GM19468 (cell line): ENCODE measurements around the gene FOXI2.

Experiments
- ATAC-seq: cut with Tn5 transposase; IDR thresholded peaks from one replicate; pipeline ENCODE4 v1.9.1; 2021; ENCODE audit warnings: mild to moderate bottlenecking, moderate library complexity, moderate number of reproducible peaks; ENCODE audit not compliant: unreplicated experiment; ENCODE audit errors: extremely low read depth

FOXI2 gene

DNA sequence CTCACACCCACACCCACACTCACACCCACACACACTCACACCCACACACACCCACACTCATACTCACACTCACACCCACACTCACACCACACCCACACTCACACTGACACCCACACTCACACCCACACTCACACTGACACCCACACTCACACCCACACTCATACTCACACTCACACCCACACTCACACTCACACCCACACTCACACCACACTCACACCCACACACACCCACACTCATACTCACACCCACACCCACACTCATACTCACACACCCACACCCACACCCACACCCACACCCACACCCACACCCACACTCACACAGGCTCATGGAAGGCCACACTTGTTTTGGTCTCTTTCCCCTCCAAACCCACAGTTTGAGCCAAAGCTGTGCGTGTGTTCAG, 2.9 kb downstream of the FOXI2 start:
- no peak for ATAC-seq

- ATAC-seq = no peak
Observed at GRCh38 chr10:127740596-127740995, 3.6 kb downstream of the FOXI2 start.

GRCh38 chr10:127743205-127743604, 6.2 kb downstream of the FOXI2 start:
- no peak for ATAC-seq

DNA sequence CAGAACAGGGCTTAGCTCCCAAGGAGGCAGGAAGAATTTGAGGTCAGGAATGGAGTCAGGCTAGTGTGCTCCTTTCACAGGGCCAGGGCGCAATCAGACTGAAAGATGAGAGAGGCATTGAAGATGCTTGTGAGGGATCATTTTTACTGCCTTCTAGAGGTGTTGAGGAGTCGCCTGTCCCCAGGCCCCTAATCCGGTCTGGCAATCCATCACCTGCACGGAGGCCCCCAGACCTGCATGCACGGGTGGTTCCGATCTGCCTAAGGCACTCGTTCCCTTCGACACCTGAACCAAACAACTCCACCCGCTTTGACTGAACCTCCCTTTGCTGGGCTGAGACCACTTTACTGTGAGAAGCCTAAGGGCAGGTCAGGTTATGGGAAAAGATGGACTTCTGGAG, 8.0 kb downstream of the FOXI2 start:
- no peak for ATAC-seq

GRCh38 chr10:127745861-127746260, 8.9 kb downstream of the FOXI2 start:
- no peak for ATAC-seq

- ATAC-seq = no peak
Observed at GRCh38 chr10:127755753-127756152, 18.8 kb downstream of the FOXI2 start.

GRCh38 chr10:127756264-127756663, 19.3 kb downstream of the FOXI2 start:
- ATAC-seq = no peak

GRCh38 chr10:127757033-127757432, 20.0 kb downstream of the FOXI2 start:
- no peak for ATAC-seq

- no peak for ATAC-seq
Observed at GRCh38 chr10:127759276-127759675, 22.3 kb downstream of the FOXI2 start.

DNA sequence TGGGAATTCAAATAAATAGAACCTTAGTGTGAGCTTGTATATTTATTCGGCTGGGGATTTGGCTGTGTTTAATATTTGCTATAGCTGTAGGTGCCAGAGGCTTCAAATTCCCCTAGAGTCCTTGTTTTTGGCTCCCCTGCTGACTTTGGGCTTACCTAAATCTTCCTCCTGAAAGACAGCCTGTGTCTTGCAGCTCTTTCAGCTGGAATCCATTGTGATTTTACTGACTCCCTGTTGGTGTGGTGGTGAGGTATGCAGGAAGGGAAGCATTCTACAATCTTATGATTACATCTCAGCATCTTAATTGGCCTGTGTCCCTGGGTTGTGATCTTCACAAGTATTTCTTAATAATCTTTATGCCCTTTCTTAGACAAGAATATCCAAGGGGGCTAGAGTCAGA, 25.9 kb downstream of the FOXI2 start:
- no peak for ATAC-seq

GRCh38 chr10:127774766-127775559, 38.0 kb downstream of the FOXI2 start:
- ATAC-seq = no peak

- ATAC-seq = no peak
Observed at GRCh38 chr10:127776816-127777215, 39.8 kb downstream of the FOXI2 start.

DNA sequence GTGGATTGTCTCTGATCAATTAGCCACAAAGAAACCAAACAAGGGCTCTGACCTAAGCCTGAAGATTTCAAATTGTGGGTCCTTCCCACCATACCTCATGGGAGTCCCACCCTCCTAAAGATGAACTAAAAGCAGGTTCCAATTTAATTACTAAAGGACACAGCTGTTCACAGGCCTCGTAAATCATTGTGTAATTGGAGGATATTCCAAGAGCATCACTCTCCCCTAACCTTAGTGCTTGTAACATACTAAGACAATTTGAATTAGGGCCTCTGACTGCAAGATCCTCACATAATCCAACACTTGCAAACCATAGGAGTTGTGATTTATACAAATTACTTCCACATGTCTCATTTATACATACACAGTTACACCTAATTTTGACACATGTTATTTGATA, 44.4 kb downstream of the FOXI2 start:
- ATAC-seq = no peak

DNA sequence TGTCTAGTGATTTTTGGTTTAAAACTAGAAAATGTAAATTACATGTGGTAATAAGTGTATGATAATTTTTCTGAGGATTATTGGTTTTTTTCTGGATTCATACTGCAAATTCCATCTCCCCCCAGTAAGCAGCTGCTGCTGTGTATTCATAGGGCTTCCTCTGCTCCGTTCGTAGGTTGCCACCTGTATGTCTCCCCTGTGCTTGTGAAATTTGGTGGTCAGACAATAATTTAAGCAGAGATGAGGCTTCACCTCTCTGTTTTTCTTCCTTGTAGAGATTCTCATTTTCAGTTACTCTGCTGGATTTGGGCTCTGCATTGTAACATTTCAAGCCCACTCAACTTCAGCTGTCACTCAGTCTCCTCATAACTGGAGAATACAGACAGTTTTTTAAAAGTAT, 50.9 kb downstream of the FOXI2 start:
- ATAC-seq = no peak

DNA sequence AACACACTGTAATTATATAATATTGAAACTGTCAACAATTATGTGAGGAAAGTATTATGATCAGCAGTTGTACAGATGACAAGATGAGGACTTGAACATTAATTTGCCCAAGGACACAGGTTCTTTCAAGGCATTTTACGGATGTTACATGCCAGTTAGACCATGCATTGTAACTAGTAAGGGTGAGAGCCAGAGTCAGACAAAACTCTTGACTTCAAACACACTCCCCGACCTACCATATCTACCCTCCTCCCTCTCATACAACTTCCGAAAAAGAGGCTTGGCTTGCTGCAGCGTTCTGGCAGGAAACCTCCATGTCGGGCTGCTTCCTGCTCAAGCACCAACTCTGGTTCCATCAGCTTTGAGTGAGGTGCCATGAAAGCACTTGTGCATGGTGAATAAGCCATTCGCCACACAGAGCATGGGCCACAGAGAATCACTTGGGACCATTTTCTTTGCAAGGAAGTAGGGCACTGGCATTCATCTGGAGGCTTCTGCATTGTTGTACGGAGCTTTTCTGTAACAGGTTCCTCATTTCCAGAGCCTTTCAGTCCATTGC, 53.2 kb downstream of the FOXI2 start:
- ATAC-seq = no peak
